CD8-positive, alpha-beta memory T cell (primary cell): Measurements from ENCODE around the gene TMEM239. TPM values are rescaled to one million over a fixed set of nuclear protein-coding genes. Genes with fewer than 3 reads are reported as not detected.
"Not testable (repeated sequence)": the region's sequence is repeated elsewhere in the genome, so short reads cannot be mapped to it uniquely, and the experiment has no call there.

ENCODE experiments used
- CTCF ChIA-PET: fragments of 350-600 bp; sonication (Branson Sonifier 250); formaldehyde crosslinking; loops from one replicate; lab custom pipeline; 2021; ENCODE audit warnings: antibody characterized with exemption; lab: Charles Lee
- POLR2A ChIA-PET: fragments of 350-600 bp; sonication (Branson Sonifier 250); formaldehyde crosslinking; loops from one replicate; lab custom pipeline; 2021; ENCODE audit warnings: antibody characterized with exemption; lab: Charles Lee
- DNase-seq, 5 donors: peaks; one replicate each; pipeline versions ENCODE4 v3.0.0 to v3.0.0-alpha.2; 2020 to 2022; ENCODE audit warnings: mixed read lengths in 1 of 5
- H3K27ac ChIP-seq: one replicate; pipeline ENCODE4 v1.7.0; 2013; ENCODE audit warnings: low read depth, mild to moderate bottlenecking, low read length, moderate library complexity
- H3K27me3 ChIP-seq: 2 replicates; pipeline ENCODE4 v1.7.0; 2013; ENCODE audit warnings: low read length, mild to moderate bottlenecking; ENCODE audit not compliant: insufficient read depth, poor library complexity, severe bottlenecking
- H3K36me3 ChIP-seq: 2 replicates; pipeline ENCODE4 v1.7.0; 2013; ENCODE audit warnings: mild to moderate bottlenecking, low read length, moderate library complexity; ENCODE audit not compliant: insufficient read depth
- H3K4me1 ChIP-seq: 2 replicates; pipeline ENCODE4 v1.7.0; 2013; ENCODE audit warnings: mild to moderate bottlenecking, low read length, moderate library complexity; ENCODE audit not compliant: insufficient read depth
- H3K4me3 ChIP-seq: 2 replicates; pipeline ENCODE4 v1.7.0; 2013; ENCODE audit warnings: mild to moderate bottlenecking, low read length
- H3K9me3 ChIP-seq: 2 replicates; pipeline ENCODE4 v1.7.0; 2013; ENCODE audit warnings: mild to moderate bottlenecking, low read length
- H3K27ac Mint-ChIP-seq, 8 donors: one replicate each; pipeline ENCODE4 v1.8.0; 2020 to 2021; ENCODE audit warnings: mixed read lengths in 8 of 8, mild to moderate bottlenecking in 6 of 8, inconsistent platforms in 3 of 8, moderate library complexity in 3 of 8
- H3K27me3 Mint-ChIP-seq, 2 donors: one replicate each; pipeline ENCODE4 v1.8.0; 2020 to 2021; ENCODE audit warnings: mixed read lengths in 2 of 2, mild to moderate bottlenecking in 1 of 2, moderate library complexity in 1 of 2
- H3K36me3 Mint-ChIP-seq, 3 donors: one replicate each; pipeline ENCODE4 v1.8.0; 2020 to 2021; ENCODE audit warnings: mixed read lengths in 3 of 3, inconsistent platforms in 1 of 3, mild to moderate bottlenecking in 1 of 3
- H3K4me1 Mint-ChIP-seq, 3 donors: one replicate each; pipeline ENCODE4 v1.8.0; 2020 to 2021; ENCODE audit warnings: mixed read lengths in 3 of 3, inconsistent platforms in 1 of 3, mild to moderate bottlenecking in 1 of 3
- H3K4me3 Mint-ChIP-seq, 7 donors: one replicate each; pipeline ENCODE4 v1.8.0; 2020 to 2021; ENCODE audit warnings: mixed read lengths in 7 of 7, mild to moderate bottlenecking in 6 of 7, moderate library complexity in 4 of 7, inconsistent platforms in 2 of 7
- H3K9me3 Mint-ChIP-seq, 5 donors: one replicate each; pipeline ENCODE4 v1.8.0; 2020 to 2022; ENCODE audit warnings: mixed read lengths in 5 of 5, mild to moderate bottlenecking in 3 of 5, moderate library complexity in 2 of 5, inconsistent platforms in 1 of 5
- polyA plus RNA-seq: library from polyadenylated mRNA; unstranded; fragments of 300-500 nt; fragmentation: Illumina TruSeq; gene quantifications from one replicate; pipeline ENCODE4 v1.2.3, GENCODE V29; 2021
- total RNA-seq, 2 experiments: library from RNA; stranded (reverse); gene quantifications; one replicate each; pipeline ENCODE4 v1.2.3, GENCODE V29; 2021

Gene TMEM239
- total and polyA plus RNA-seq, 3 experiments from 2014 or later: not detected

DNA sequence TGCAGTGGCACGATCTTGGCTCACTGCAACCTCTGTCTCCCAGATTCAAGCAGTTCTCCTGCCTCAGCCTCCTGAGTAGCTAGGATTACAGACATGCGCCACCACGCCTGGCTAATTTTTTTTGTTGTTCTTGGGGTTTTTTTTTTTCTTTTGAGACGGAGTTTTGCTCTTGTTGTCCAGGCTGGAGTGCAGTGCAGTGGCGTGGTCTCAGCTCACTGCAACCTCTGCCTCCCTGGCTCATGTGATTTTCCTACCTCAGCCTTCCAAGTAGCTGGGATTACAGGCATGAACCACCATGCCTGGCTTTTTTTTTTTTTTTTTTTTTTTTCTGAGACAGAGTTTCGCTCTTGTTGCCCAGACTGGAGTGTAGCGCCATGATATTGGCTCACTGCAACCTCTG is 15.0 kb downstream of the TMEM239 start:
- H3K4me3 ChIP-seq, H3K27me3 ChIP-seq, H3K4me3 Mint-ChIP-seq, H3K27ac ChIP-seq, H3K36me3 ChIP-seq, H3K36me3 Mint-ChIP-seq, H3K9me3 Mint-ChIP-seq, H3K9me3 ChIP-seq, H3K27ac Mint-ChIP-seq, DNase-seq, H3K4me1 ChIP-seq, CTCF ChIA-PET: not testable (repeated sequence)
- POLR2A ChIA-PET: interaction anchor here (0.7 kb wide), 1 partner anchor 31 kb away, joined by 4 read pairs; no protein-coding TSS in a partner anchor
- H3K27me3 Mint-ChIP-seq: peaks cover 6 to 28% of the 10 kb centered on the region in 2 donors
- peaks cover 9 to 13% (median 12%) of the 10 kb centered on the region in 3 donors for H3K4me1 Mint-ChIP-seq

GRCh38 chr20:2833761-2834160 is 17.6 kb downstream of the TMEM239 start:
- DNase-seq: no peak
- Histone ChIP-seq H3K27me3 (no peaks in the 10 kb centered on the region), H3K4me1 (no peaks in the 10 kb centered on the region), H3K27ac (no peak overlapping the region), H3K36me3 (no peaks in the 10 kb centered on the region), H3K9me3 (no peaks in the 10 kb centered on the region), H3K4me3 (no peak overlapping the region)
- H3K9me3 Mint-ChIP-seq: no peaks in the 10 kb centered on the region
- H3K4me1 Mint-ChIP-seq: peaks cover 5 to 18% (median 8%) of the 10 kb centered on the region in 3 donors
- H3K27me3 Mint-ChIP-seq: peaks cover 3 to 7% of the 10 kb centered on the region in 2 donors
- peak overlapping the region in 1 of 7 donors; percentile 8 for H3K4me3 Mint-ChIP-seq
- ChIA-PET CTCF (interaction anchor here (1.5 kb wide), 1 partner anchor 17 kb away, joined by 5 read pairs; no protein-coding TSS in a partner anchor), POLR2A (no interaction called here)
- H3K36me3 Mint-ChIP-seq: peaks cover 0 to 21% (median 15%) of the 10 kb centered on the region in 3 donors
- H3K27ac Mint-ChIP-seq: peak overlapping the region in 2 of 8 donors; percentile 1 to 80

DNA sequence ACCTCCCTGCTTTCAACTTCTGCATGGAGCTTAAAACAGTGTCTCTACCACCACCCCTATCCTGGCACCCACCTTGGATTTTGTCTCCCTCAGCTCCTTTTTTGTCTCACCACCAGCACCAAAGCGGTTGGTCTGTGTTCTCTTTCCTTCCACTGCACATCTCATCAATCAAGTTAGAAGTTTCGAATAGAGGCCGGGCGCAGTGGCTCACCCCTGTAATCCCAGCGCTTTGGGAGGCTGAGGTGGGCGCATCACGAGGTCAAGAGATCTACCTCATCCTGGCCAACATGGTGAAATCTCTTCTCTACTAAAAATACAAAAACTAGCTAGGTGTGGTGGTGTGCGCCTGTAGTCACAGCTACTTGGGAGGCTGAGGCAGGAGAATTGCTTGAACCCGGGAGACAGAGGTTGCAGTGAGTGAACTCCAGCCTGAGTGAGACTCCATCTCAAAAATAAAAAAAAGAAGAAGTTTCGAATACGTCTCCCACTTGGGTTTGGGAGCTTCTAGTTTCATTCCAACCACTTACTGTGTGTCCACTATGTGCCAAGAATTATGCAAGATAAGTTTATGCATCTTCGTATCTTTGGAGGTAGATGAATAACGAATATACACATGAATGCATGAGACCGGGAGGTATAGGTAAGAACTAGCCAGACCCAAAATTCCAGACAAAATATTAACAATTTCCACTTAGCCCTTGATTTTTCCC is 18.4 kb downstream of the TMEM239 start:
- H3K27me3 Mint-ChIP-seq: peaks cover 0 to 1% of the 10 kb centered on the region in 2 donors
- Histone ChIP-seq H3K27me3 (no peaks in the 10 kb centered on the region), H3K4me1 (peaks cover 6% of the 10 kb centered on the region), H3K36me3 (no peaks in the 10 kb centered on the region), H3K4me3 (no peak overlapping the region), H3K9me3 (no peaks in the 10 kb centered on the region), H3K27ac (no peak overlapping the region)
- ChIA-PET POLR2A (no interaction called here), CTCF (interaction anchor here (0.6 to 1.5 kb wide), 2 partner anchors 17 to 20 kb away, joined by 3 to 5 read pairs; no protein-coding TSS in a partner anchor)
- H3K36me3 Mint-ChIP-seq: peaks cover 0 to 23% (median 15%) of the 10 kb centered on the region in 3 donors
- peaks cover 11 to 24% (median 14%) of the 10 kb centered on the region in 3 donors for H3K4me1 Mint-ChIP-seq
- peak overlapping the region in 1 of 7 donors; percentile 8 for H3K4me3 Mint-ChIP-seq
- H3K9me3 Mint-ChIP-seq: no peaks in the 10 kb centered on the region
- peak overlapping the region in 3 of 8 donors; percentile 6 to 82 (median 21) for H3K27ac Mint-ChIP-seq
- no peak for DNase-seq

DNA sequence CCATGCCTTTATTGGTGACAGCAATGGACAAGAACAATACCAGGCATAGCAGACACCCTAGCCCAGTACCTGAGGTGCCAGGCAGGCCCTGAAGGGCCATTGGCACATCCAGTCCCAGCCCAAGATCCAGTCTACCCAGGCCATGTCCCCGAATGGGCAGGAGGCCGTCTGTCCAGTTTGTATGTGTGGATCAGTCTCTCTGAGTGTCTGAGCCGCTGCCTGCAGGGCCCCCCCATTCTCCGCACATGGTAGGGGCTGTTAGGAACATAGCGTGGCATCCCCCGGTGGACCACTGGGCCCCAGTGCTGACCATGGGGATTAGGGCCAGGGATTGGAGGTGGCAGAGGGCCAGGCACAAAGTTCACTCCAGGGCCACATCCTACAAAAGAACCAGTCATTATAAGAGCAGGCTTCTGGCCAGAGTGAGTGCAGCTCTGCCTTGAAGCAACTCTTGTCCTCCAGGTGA is 19.2 kb downstream of the TMEM239 start:
- no peak overlapping the region for H3K27ac ChIP-seq
- Mint-ChIP-seq H3K9me3 (no peaks in the 10 kb centered on the region), H3K27ac (peak overlapping the region in 1 of 8 donors; percentile 56), H3K4me3 (no peak overlapping the region), H3K27me3 (no peaks in the 10 kb centered on the region), H3K36me3 (peaks cover 0 to 23% (median 15%) of the 10 kb centered on the region in 3 donors), H3K4me1 (peaks cover 13 to 28% (median 16%) of the 10 kb centered on the region in 3 donors)
- peaks cover 12% of the 10 kb centered on the region for H3K4me1 ChIP-seq
- POLR2A ChIA-PET: no interaction called here
- CTCF ChIA-PET: interaction anchor here (0.6 kb wide), 1 partner anchor 20 kb away, joined by 3 read pairs; no protein-coding TSS in a partner anchor
- H3K27me3 ChIP-seq: no peaks in the 10 kb centered on the region
- H3K36me3 ChIP-seq: no peaks in the 10 kb centered on the region
- H3K4me3 ChIP-seq: no peak overlapping the region
- DNase-seq: no peak
- H3K9me3 ChIP-seq: no peaks in the 10 kb centered on the region

DNA sequence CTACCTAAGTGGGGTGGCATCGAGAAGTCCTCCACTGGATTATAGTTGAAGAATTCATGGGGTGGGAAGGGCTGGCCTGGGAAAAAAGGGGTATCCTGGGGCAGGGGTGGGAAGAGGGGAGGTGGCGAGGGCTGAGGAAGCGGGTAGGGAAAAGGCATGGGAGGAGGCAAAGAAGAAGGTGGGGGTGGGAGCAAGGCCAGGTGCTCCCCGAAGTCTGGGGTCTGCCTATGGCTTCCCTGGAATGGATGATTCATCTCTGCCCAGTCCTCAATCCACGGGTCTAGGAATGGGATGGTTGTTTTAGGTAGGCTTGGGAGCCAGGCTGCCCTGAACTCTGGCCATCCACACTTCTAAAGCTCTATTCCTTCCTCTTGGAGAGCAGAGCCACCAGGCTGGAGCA is 19.9 kb downstream of the TMEM239 start:
- Histone ChIP-seq H3K9me3 (no peaks in the 10 kb centered on the region), H3K4me1 (peaks cover 12% of the 10 kb centered on the region), H3K36me3 (no peaks in the 10 kb centered on the region), H3K4me3 (no peak overlapping the region), H3K27ac (no peak overlapping the region), H3K27me3 (no peaks in the 10 kb centered on the region)
- Mint-ChIP-seq H3K36me3 (peaks cover 0 to 26% (median 15%) of the 10 kb centered on the region in 3 donors), H3K27ac (peak overlapping the region in 2 of 8 donors; percentile 29 to 31), H3K4me1 (peaks cover 13 to 32% (median 16%) of the 10 kb centered on the region in 3 donors), H3K4me3 (peak overlapping the region in 1 of 7 donors; percentile 60), H3K9me3 (no peaks in the 10 kb centered on the region), H3K27me3 (no peaks in the 10 kb centered on the region)
- ChIA-PET POLR2A (no interaction called here), CTCF (no interaction called here)
- DNase-seq: no peak

DNA sequence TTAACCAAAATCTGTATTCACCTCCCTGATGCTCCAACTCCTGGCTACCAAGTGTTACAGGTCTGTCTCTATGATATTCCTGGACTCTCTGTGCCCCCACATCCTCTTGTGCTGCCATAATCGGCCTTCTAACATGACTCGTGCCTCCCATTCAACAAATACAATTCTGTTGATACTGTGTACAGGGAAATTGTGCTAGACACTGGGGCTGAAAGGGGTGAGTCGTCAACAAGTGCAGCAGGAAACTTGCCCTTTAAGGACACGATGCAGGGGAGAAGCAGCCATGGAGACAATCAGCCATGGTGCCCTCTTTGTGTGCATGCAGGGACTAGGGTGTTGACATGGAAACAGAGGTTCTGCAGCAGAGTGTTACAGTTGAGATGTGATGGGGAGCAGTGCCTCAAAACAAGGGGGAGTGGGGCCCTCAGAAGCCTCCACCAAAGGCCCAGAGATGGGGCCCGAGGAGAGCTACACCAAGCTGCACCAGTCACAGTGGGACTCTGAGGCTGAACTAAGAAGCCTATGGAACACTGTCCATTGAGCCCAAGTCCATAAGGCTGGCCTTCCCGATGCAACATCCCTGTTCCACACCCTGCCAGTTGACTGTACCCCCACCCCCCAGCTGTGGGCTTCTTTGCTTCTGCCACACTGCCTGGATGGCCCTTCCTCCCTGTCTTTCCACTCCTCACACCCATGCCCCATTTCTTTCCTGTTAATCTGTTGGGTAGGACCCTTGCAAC is 21.2 kb downstream of the TMEM239 start:
- Histone ChIP-seq H3K4me1 (peaks cover 23% of the 10 kb centered on the region), H3K36me3 (no peaks in the 10 kb centered on the region), H3K9me3 (no peaks in the 10 kb centered on the region), H3K27ac (no peak overlapping the region), H3K27me3 (no peaks in the 10 kb centered on the region), H3K4me3 (no peak overlapping the region)
- H3K9me3 Mint-ChIP-seq: no peaks in the 10 kb centered on the region
- ChIA-PET CTCF (no interaction called here), POLR2A (no interaction called here)
- no peak for DNase-seq
- no peaks in the 10 kb centered on the region for H3K27me3 Mint-ChIP-seq
- peaks cover 0 to 28% (median 15%) of the 10 kb centered on the region in 3 donors for H3K36me3 Mint-ChIP-seq
- H3K27ac Mint-ChIP-seq: peak overlapping the region in 2 of 8 donors; percentile 5 to 34
- peak overlapping the region in 2 of 7 donors; percentile 28 to 60 for H3K4me3 Mint-ChIP-seq
- H3K4me1 Mint-ChIP-seq: peaks cover 18 to 35% (median 19%) of the 10 kb centered on the region in 3 donors

DNA sequence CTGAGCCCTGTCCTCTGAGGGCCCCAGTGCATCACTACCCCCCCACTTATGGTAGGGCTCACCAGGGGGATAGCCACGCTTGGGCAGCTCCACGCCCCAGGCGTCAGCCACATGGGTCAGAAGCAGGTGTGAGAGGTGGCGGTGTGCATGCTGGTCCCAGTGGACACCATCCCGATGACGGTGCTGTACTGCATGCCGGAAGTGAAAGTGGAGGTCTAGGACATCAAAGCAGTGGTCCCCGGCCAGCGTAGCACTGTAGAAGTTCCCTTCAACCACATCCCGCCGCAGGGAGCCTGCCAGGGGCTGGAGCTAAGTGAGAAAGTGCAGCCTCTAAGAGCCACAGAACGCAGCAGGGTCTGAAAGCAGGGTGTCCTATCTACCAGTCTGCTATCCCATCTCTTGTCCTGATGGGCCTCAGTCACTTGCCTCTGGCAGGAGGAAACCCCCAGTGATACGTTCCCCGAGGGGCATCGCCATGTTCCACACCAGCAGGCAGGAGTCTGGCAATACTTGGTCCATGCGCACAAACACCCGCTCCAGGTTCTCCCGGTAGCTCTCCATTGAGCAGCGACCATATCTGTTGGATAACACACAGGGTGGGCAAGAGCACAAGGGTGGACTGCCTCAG is 22.1 kb downstream of the TMEM239 start:
- H3K9me3 ChIP-seq: no peaks in the 10 kb centered on the region
- Mint-ChIP-seq H3K36me3 (peaks cover 0 to 30% (median 13%) of the 10 kb centered on the region in 3 donors), H3K9me3 (no peaks in the 10 kb centered on the region), H3K4me3 (peak overlapping the region in 6 of 7 donors; percentile 34 to 61 (median 49)), H3K27me3 (no peaks in the 10 kb centered on the region), H3K4me1 (peaks cover 19 to 39% (median 20%) of the 10 kb centered on the region in 3 donors), H3K27ac (peak overlapping the region in 1 of 8 donors; percentile 51)
- POLR2A ChIA-PET: no interaction called here
- CTCF ChIA-PET: interaction anchor here (1.7 kb wide), 1 partner anchor 11 kb away, joined by 4 read pairs; no protein-coding TSS in a partner anchor
- H3K27me3 ChIP-seq: no peaks in the 10 kb centered on the region
- H3K4me1 ChIP-seq: peaks cover 23% of the 10 kb centered on the region
- H3K4me3 ChIP-seq: no peak overlapping the region
- H3K36me3 ChIP-seq: no peaks in the 10 kb centered on the region
- no peak for DNase-seq
- H3K27ac ChIP-seq: no peak overlapping the region
